Endodermal cell (in vitro differentiated cells): ENCODE data around the gene ABCB4. TPM values are rescaled to one million over a fixed set of nuclear protein-coding genes. Genes with fewer than 3 reads are reported as not detected.

Experiments used
- DNase-seq: peaks from one replicate; pipeline ENCODE4 v3.0.0-alpha.2; 2017
- H3K27ac ChIP-seq: 2 replicates; pipeline ENCODE4 v1.5.1; 2013; ENCODE audit warnings: mild to moderate bottlenecking, low read depth, low read length, moderate library complexity
- H3K27me3 ChIP-seq: 2 replicates; pipeline ENCODE4 v1.6.1; 2013; ENCODE audit warnings: mild to moderate bottlenecking, low read length, moderate library complexity; ENCODE audit not compliant: insufficient read depth, control insufficient read depth, poor library complexity, severe bottlenecking
- H3K36me3 ChIP-seq: 2 replicates; pipeline ENCODE4 v1.7.0; 2013; ENCODE audit warnings: mild to moderate bottlenecking, low read length, moderate library complexity; ENCODE audit not compliant: control insufficient read depth, insufficient read depth
- H3K4me1 ChIP-seq: one replicate; pipeline ENCODE4 v1.7.0; 2013; ENCODE audit warnings: low read length; ENCODE audit not compliant: control insufficient read depth, insufficient read depth
- H3K4me3 ChIP-seq: 2 replicates; pipeline ENCODE4 v1.5.1; 2013; ENCODE audit warnings: mild to moderate bottlenecking, low read length, moderate library complexity
- H3K9ac ChIP-seq: 2 replicates; pipeline ENCODE4 v1.6.1; 2013; ENCODE audit warnings: mild to moderate bottlenecking, low read length, moderate library complexity; ENCODE audit not compliant: poor library complexity, severe bottlenecking; ENCODE audit errors: extremely low read depth
- H3K9me3 ChIP-seq: 2 replicates; pipeline ENCODE4 v1.6.1; 2013; ENCODE audit warnings: mild to moderate bottlenecking, low read length, moderate library complexity; ENCODE audit not compliant: control insufficient read depth
- H3K27ac Mint-ChIP-seq: 2 replicates; pipeline ENCODE4 v1.8.0; 2020; ENCODE audit warnings: mixed read lengths
- H3K27me3 Mint-ChIP-seq: 2 replicates; pipeline ENCODE4 v1.8.0; 2021; ENCODE audit warnings: mild to moderate bottlenecking, mixed read lengths; ENCODE audit not compliant: insufficient read depth
- H3K36me3 Mint-ChIP-seq: 2 replicates; pipeline ENCODE4 v1.8.0; 2020; ENCODE audit warnings: low read depth, mixed read lengths
- H3K4me1 Mint-ChIP-seq: 2 replicates; pipeline ENCODE4 v1.8.0; 2020; ENCODE audit warnings: mixed read lengths
- H3K4me3 Mint-ChIP-seq: 2 replicates; pipeline ENCODE4 v1.8.0; 2020; ENCODE audit warnings: mild to moderate bottlenecking, moderate library complexity, mixed read lengths
- H3K9me3 Mint-ChIP-seq: 2 replicates; pipeline ENCODE4 v1.8.0; 2020; ENCODE audit warnings: mild to moderate bottlenecking, mixed read lengths
- WGBS, 2 experiments: methylation state at CpG; one replicate each; pipeline versions ENCODE4 v1.1.5 to v1.1.7; 2013; ENCODE audit warnings: missing lambda C conversion rate in 2 of 2, mixed read lengths in 1 of 2; ENCODE audit not compliant: insufficient coverage in 1 of 2, insufficient read length in 1 of 2; 5-methylcytosine and 5-hydroxymethylcytosine counted together
- total RNA-seq, 2 donors: library from RNA; stranded (reverse); fragmentation: NEBNext Ultra II Directional in 1 of 2; extraction: Animal tissue kit (Norgen Biotek cat#: 25700) in 1 of 2; gene quantifications; 2 replicates in 1 of 2; 3 replicates in 1 of 2; pipeline ENCODE4 v1.2.1, GENCODE V29; 2021
- TF ChIP-seq, protein P1 (sequence below): fragments of 200-600 bp; sonication (generic); conservative IDR thresholded peaks from 2 replicates; pipeline ENCODE4 v1.5.0; 2021; ENCODE audit warnings: antibody characterized with exemption, mild to moderate bottlenecking

Gene ABCB4
- total RNA-seq, 2 donors from 2014 or later: 0.60 to 0.77 TPM

DNA sequence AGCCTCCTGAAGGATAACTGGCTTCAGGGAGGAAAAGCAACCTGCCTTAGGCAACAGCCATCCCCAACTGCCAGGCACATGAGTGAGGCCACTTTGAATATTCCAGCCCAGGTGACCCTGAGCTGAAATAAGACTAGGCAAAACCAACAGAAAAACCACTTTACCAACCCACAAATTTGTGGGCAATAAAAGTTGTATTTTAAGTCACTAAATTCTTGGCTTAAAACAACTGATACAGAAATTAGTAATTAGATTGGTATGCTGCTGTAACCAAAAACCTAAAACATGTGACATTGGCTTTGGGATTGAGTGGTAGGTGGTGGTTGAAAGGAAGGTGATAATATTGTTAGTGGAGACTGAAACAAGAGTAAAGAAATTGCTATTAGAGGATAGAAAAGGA, 39.9 kb downstream of the ABCB4 start:
- Mint-ChIP-seq H3K27me3 (no peaks in the 10 kb centered on the region), H3K27ac (no peak overlapping the region), H3K9me3 (no peaks in the 10 kb centered on the region), H3K4me3 (no peak overlapping the region), H3K36me3 (no peaks in the 10 kb centered on the region), H3K4me1 (no peaks in the 10 kb centered on the region)
- no peak overlapping the region for H3K9ac ChIP-seq
- H3K27ac ChIP-seq: no peak overlapping the region
- H3K4me3 ChIP-seq: no peak overlapping the region
- H3K27me3 ChIP-seq: no peaks in the 10 kb centered on the region
- H3K9me3 ChIP-seq: no peaks in the 10 kb centered on the region
- TF ChIP-seq, protein P1, sequence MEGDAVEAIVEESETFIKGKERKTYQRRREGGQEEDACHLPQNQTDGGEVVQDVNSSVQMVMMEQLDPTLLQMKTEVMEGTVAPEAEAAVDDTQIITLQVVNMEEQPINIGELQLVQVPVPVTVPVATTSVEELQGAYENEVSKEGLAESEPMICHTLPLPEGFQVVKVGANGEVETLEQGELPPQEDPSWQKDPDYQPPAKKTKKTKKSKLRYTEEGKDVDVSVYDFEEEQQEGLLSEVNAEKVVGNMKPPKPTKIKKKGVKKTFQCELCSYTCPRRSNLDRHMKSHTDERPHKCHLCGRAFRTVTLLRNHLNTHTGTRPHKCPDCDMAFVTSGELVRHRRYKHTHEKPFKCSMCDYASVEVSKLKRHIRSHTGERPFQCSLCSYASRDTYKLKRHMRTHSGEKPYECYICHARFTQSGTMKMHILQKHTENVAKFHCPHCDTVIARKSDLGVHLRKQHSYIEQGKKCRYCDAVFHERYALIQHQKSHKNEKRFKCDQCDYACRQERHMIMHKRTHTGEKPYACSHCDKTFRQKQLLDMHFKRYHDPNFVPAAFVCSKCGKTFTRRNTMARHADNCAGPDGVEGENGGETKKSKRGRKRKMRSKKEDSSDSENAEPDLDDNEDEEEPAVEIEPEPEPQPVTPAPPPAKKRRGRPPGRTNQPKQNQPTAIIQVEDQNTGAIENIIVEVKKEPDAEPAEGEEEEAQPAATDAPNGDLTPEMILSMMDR: no peak
- DNase-seq: no peak
- H3K4me1 ChIP-seq: no peaks in the 10 kb centered on the region
- no peaks in the 10 kb centered on the region for H3K36me3 ChIP-seq

DNA sequence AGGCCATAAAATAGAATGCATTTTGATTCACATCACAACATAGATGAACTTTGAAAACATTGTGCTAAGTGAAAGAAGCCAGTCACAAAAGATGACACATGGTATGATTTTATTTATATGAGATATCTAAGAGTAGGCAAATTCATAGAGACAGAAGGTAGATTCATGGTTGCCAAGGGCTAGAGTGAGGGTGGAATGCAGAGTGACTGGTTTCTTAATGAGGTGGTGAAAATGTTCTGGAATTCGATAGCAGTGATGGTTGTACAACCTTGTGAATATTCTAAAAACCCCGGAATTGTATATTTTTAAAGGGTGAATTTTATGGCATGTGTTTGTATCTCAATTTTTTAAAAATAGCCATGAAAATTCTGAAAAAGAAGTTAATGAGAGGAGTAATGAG, 42.9 kb downstream of the ABCB4 start:
- WGBS, 2 experiments: 89 to 100% methylated on average over 2 of the region's 2 CpGs
- H3K36me3 ChIP-seq: no peaks in the 10 kb centered on the region
- H3K9me3 ChIP-seq: no peaks in the 10 kb centered on the region
- H3K4me1 ChIP-seq: no peaks in the 10 kb centered on the region
- Mint-ChIP-seq H3K27ac (no peak overlapping the region), H3K36me3 (no peaks in the 10 kb centered on the region), H3K27me3 (no peaks in the 10 kb centered on the region), H3K4me1 (no peaks in the 10 kb centered on the region), H3K4me3 (no peak overlapping the region), H3K9me3 (no peaks in the 10 kb centered on the region)
- no peak overlapping the region for H3K4me3 ChIP-seq
- H3K27me3 ChIP-seq: no peaks in the 10 kb centered on the region
- DNase-seq: no peak
- TF ChIP-seq, protein P1: no peak
- H3K27ac ChIP-seq: no peak overlapping the region
- H3K9ac ChIP-seq: no peak overlapping the region

DNA sequence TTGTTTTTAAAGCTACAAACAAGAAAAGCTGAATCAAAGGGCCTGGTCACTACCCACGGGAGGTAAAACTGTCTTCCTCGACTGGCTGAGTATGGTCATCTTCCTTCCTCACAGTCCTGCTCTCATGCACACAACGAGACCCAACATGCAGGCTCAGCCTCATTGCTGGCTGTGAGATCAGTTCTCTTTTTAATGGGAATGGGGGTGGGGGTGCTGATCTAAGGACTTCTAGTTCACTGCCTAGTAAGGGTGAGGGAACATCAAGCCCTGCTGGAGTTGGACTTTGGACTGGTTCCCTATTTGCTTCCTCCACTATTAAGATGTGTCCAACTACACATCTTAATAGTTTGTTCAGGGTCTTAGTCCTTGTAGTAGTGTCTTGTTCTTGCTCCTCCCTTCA, 48.2 kb downstream of the ABCB4 start:
- WGBS, 2 experiments: 99% methylated on average over 3 of the region's 3 CpGs; no CpG with 5 or more reads in 1 of the 2 experiments
- no peak for DNase-seq
- Histone ChIP-seq H3K4me1 (peaks cover 14% of the 10 kb centered on the region), H3K27me3 (no peaks in the 10 kb centered on the region), H3K9ac (no peak overlapping the region), H3K9me3 (no peaks in the 10 kb centered on the region), H3K36me3 (no peaks in the 10 kb centered on the region), H3K4me3 (no peak overlapping the region), H3K27ac (no peak overlapping the region)
- TF ChIP-seq, protein P1: no peak
- Mint-ChIP-seq H3K4me3 (no peak overlapping the region), H3K9me3 (no peaks in the 10 kb centered on the region), H3K36me3 (no peaks in the 10 kb centered on the region), H3K4me1 (peaks cover 23% of the 10 kb centered on the region), H3K27ac (no peak overlapping the region), H3K27me3 (no peaks in the 10 kb centered on the region)
